Astrocyte (in vitro differentiated cells and primary cell): ENCODE results near the gene H3-3A.

Experiments used
- EZH2 ChIP-seq: IDR thresholded peaks from 2 replicates; pipeline ENCODE4 v1.6.1; 2012; ENCODE audit warnings: mild to moderate bottlenecking, low read length, inconsistent platforms; ENCODE audit not compliant: insufficient read depth
- TF ChIP-seq, protein P1 (sequence below): IDR thresholded peaks from 2 replicates; pipeline ENCODE4 v1.5.1; 2011; ENCODE audit warnings: low read depth, mild to moderate bottlenecking, inconsistent platforms, low read length, moderate library complexity; ENCODE audit not compliant: insufficient read depth

DNA sequence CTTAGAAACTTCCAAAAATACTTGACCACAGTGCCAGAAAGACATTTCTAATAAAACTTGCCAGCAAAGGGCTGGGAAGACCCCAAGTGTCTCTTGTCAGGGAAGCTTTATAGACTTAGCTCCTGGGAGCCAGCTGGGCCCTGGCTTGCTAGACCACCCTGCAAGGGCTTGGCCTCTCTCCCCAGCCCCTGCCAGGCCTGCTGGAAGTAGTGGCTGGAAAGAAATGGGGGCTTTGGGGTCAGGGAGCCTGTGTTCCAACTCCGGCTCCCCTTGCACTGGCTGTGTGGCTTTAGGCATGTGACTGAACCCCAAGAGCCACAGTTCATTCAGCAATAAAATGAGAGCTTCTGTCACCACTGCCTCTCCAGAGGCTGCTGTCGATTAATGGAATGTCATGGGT lies 31.1 kb downstream of the H3-3A start:
- TF ChIP-seq, protein P1, sequence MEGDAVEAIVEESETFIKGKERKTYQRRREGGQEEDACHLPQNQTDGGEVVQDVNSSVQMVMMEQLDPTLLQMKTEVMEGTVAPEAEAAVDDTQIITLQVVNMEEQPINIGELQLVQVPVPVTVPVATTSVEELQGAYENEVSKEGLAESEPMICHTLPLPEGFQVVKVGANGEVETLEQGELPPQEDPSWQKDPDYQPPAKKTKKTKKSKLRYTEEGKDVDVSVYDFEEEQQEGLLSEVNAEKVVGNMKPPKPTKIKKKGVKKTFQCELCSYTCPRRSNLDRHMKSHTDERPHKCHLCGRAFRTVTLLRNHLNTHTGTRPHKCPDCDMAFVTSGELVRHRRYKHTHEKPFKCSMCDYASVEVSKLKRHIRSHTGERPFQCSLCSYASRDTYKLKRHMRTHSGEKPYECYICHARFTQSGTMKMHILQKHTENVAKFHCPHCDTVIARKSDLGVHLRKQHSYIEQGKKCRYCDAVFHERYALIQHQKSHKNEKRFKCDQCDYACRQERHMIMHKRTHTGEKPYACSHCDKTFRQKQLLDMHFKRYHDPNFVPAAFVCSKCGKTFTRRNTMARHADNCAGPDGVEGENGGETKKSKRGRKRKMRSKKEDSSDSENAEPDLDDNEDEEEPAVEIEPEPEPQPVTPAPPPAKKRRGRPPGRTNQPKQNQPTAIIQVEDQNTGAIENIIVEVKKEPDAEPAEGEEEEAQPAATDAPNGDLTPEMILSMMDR, result no peak
- no peak for TF ChIP-seq EZH2
